ENCODE results near the gene DNAI2.

Gene DNAI2

DNA sequence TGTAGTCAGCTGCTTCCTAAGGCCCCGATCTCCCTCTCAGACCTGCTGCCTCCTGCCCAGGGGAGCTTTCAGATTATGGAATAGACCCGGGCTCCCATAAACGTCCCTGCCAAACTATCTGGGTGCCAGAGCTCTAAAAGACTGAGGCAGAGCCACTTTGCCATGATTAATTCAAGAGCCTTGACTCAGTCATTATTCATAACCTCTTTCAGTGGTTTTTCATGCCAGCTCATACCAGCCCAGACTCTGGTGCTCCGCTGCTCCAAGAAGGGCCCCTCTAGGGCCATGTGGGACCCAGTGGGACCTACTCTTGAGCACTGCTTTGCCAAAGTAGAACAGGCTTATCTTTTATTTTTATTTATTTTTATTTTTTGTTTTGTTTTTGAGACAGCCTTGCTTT is 23.9 kb downstream of the DNAI2 start:
- TF ChIP-seq, protein P1, sequence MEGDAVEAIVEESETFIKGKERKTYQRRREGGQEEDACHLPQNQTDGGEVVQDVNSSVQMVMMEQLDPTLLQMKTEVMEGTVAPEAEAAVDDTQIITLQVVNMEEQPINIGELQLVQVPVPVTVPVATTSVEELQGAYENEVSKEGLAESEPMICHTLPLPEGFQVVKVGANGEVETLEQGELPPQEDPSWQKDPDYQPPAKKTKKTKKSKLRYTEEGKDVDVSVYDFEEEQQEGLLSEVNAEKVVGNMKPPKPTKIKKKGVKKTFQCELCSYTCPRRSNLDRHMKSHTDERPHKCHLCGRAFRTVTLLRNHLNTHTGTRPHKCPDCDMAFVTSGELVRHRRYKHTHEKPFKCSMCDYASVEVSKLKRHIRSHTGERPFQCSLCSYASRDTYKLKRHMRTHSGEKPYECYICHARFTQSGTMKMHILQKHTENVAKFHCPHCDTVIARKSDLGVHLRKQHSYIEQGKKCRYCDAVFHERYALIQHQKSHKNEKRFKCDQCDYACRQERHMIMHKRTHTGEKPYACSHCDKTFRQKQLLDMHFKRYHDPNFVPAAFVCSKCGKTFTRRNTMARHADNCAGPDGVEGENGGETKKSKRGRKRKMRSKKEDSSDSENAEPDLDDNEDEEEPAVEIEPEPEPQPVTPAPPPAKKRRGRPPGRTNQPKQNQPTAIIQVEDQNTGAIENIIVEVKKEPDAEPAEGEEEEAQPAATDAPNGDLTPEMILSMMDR (IDR thresholded peaks at IDR 0.05; ENCODE audit: insufficient read depth, missing control alignments): no peak
- no peak for DNase-seq (ENCODE audit: insufficient read length, low spot score)

DNA sequence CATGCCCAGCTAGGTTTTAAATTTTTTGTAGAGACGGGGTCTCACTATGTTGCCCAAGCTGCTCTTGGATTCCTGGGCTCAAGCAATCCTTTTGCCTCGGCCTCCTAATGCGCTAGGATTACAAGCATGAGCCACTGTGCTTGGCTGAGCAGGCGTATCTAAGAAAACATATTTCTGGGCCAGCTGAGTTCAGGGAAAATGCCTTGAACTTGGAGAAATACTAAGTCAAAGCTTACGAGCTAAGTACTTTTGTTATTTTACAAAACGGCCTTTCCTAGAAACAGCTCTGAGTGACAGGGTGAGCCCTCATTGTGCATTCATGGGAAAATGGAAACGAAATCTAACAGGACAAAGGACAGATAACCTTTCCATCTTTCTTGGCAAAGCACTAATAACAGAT is 24.7 kb downstream of the DNAI2 start:
- FAIRE-seq (no peak), DNase-seq (ENCODE audit: insufficient read length, low spot score) (no peak)
- TF ChIP-seq, protein P1 (IDR thresholded peaks at IDR 0.05; ENCODE audit: insufficient read depth, missing control alignments): no peak

More for the DNA sequence above, 23.9 kb downstream of the DNAI2 start:
- FAIRE-seq: no peak

DNA sequence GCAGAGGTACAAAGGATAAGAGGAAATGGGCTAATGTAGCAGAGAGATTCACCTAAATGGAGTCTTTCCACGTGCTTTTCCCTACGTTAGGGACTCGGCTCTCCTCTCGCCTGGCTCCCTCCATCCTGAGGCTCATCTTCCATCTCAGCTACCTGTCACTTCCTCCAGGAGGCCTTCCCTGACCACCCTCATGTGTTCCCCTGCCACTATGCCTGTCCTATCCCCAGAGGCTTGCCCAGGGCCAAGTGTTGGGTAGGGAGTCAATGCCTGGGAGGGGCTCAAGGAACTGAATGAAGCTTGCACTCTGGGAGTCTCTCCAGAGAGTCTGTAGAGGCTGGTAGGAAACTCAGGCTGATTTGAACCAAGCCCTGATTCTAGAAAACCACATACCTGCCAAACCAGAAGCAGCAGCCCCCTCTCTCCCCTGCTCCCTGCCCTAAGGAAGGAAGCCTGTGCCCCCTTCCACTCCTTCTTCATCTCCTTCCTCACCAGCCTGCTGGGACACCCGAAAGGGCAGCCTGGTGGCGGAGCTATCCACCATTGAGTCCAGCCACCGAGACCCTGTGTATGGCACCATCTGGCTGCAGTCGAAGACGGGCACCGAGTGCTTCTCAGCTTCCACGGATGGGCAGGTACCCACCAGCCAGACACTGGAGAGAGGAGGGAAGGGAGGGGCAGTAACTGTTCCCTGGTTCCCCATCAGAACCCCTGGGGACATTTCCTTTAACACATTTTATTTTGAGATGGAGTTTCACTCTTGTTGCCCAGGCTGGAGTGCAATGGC is 25.4 kb downstream of the DNAI2 start:
- FAIRE-seq: no peak

DNA sequence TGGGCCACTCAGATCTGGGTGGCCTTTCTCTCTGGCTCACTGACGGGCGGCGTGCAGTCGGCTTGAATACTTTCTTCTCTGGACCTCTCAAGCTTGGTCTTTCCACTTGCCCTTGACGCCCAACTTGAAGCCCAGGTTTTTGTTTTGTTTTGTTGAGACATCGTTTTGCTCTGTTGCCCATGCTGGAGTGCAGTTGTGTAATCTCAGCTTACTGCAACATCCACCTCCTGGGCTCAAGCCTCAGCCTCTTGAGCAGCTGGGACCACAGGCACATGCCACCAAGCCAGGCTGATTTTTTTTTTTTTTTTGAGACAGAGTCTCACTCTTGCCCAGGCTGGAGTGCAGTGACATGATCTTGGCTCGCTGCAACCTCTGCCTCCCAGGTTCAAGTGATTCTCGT is 29.3 kb downstream of the DNAI2 start:
- FAIRE-seq (no peak), DNase-seq (ENCODE audit: insufficient read length, low spot score) (no peak)

More for the DNA sequence above, 25.4 kb downstream of the DNAI2 start:
- TF ChIP-seq, protein P1 (IDR thresholded peaks at IDR 0.05; ENCODE audit: insufficient read depth, missing control alignments): no peak
- no peak for DNase-seq (ENCODE audit: insufficient read length, low spot score)

DNA sequence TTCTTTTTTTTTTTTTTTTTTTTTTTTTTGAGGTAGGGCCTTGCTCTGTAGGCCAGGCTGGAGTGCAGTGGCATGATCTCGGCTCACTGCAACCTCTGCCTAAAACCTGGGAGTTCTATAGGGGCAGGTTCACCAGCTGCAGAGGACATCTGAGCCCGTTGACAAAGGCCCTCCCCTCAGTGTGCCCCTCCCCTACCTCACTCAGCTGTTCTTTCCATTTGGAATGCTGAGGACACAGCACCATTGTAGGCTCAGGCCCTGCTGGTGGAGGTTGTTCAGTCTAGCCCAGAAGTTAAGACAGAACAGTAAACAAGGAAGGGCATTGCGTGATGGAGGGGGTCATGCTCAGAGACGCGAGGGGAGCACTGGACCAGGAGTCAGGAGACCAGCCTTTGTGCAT is 30.1 kb downstream of the DNAI2 start:
- TF ChIP-seq, protein P1 (IDR thresholded peaks at IDR 0.05; ENCODE audit: insufficient read depth, missing control alignments): no peak
- FAIRE-seq (no peak), DNase-seq (ENCODE audit: insufficient read length, low spot score) (no peak)

More for the DNA sequence above, 29.3 kb downstream of the DNAI2 start:
- TF ChIP-seq, protein P1 (IDR thresholded peaks at IDR 0.05; ENCODE audit: insufficient read depth, missing control alignments): no peak

DNA sequence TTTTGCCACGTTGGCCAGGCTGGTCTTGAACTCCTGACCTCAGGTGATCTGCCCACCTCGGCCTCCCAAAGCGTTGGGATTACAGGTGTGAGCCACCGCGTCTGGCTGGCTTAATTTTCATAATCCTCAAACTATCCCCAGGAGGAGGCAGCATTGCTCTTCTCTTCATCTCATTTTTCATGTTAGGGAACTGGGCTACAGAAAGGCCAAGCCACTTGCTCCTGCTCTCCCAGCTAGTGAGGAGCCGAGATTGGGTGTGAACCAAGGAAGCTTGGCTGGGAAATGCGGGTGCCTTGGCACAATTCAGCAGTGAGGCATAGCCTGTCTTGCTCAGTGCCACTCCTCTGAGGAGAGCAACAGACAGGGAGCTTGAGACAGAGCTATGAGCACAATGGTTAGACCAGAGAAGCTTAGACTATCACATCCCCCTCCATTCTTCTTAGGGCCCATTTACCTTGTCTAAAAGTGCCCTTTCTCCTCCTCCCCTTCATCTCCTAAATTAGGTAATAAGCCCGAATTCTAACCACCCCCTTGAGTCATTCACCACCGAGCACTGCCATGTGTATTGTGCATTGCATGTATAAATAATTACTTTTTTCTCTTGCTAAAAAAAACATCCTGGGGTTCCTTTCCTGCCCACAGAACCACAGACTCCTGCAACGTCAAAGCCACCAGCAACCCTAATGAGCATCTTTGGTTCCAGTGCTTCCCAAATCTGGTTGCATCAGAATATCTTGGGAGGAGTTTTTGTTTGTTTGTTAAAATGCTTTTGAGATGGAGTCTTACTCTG is 32.0 kb downstream of the DNAI2 start:
- FAIRE-seq: no peak
- DNase-seq (ENCODE audit: insufficient read length, low spot score): no peak

More for the DNA sequence above, 32.0 kb downstream of the DNAI2 start:
- TF ChIP-seq, protein P1 (IDR thresholded peaks at IDR 0.05; ENCODE audit: insufficient read depth, missing control alignments): peak; percentile 55
